BJ (cell line): ENCODE data around the gene CLCN4. TPM values are rescaled to one million over a fixed set of nuclear protein-coding genes. Genes with fewer than 3 reads are reported as not detected.

Experiments used
- CTCF ChIA-PET: fragments of 350-600 bp; formaldehyde crosslinking; extraction: SDS; loops from one replicate; lab custom pipeline; 2021; ENCODE audit warnings: antibody characterized with exemption, inconsistent platforms; lab: Yijun Ruan, JAX
- POLR2A ChIA-PET: fragments of 300-600 bp; sonication (Branson Sonifier 250); formaldehyde crosslinking; extraction: SDS; loops from one replicate; lab custom pipeline; 2021; ENCODE audit warnings: antibody characterized with exemption; lab: Charles Lee
- DNase-seq: peaks from one replicate; pipeline ENCODE4 v3.0.0-alpha.2; 2011; ENCODE audit warnings: low read depth
- H3K27me3 ChIP-seq: 2 replicates; pipeline ENCODE4 v1.6.0; 2011; ENCODE audit warnings: low read length; ENCODE audit not compliant: control insufficient read depth, insufficient read depth
- H3K36me3 ChIP-seq: 2 replicates; pipeline ENCODE4 v1.5.1; 2011; ENCODE audit warnings: low read length; ENCODE audit not compliant: control insufficient read depth, insufficient read depth
- H3K4me3 ChIP-seq: 2 replicates; pipeline ENCODE4 v1.5.1; 2011; ENCODE audit warnings: low read depth, mild to moderate bottlenecking, control low read depth, low read length
- CTCF ChIP-seq: IDR thresholded peaks from 2 replicates; pipeline ENCODE4 v1.5.1; 2011; ENCODE audit warnings: low read depth, mild to moderate bottlenecking, control low read depth, inconsistent platforms, low read length, moderate library complexity; ENCODE audit not compliant: insufficient read depth
- polyA plus RNA-seq: library from polyadenylated mRNA; depleted of rRNA; stranded (reverse); fragments of >200 nt; gene quantifications from 2 replicates; pipeline ENCODE4 v1.2.3, GENCODE V29; 2011

Gene CLCN4
- polyA plus RNA-seq, 1 experiment = 0.11 TPM

GRCh38 chrX:10237241-10237640, 80.5 kb downstream of the CLCN4 start:
- no peaks in the 10 kb centered on the region for H3K27me3 ChIP-seq
- CTCF ChIA-PET = interaction anchor here (0.6 kb wide), 1 partner anchor 361 kb away, joined by 3 read pairs; no protein-coding TSS in a partner anchor
- TF ChIP-seq CTCF = no peak

GRCh38 chrX:10239611-10240064, 82.9 kb downstream of the CLCN4 start:
- no peak for TF ChIP-seq CTCF
- ChIA-PET POLR2A (no interaction called here), CTCF (interaction anchor here (0.6 to 1.2 kb wide), 2 partner anchors 15 to 160 kb away, joined by 3 read pairs; no protein-coding TSS in a partner anchor)
- peak; percentile 57 for DNase-seq
- H3K27me3 ChIP-seq = no peaks in the 10 kb centered on the region
- no peaks in the 10 kb centered on the region for H3K36me3 ChIP-seq
- H3K4me3 ChIP-seq = no peak overlapping the region

More at GRCh38 chrX:10237241-10237640, 80.5 kb downstream of the CLCN4 start:
- Histone ChIP-seq H3K36me3 (no peaks in the 10 kb centered on the region), H3K4me3 (no peak overlapping the region)
- POLR2A ChIA-PET = no interaction called here
- no peak for DNase-seq

DNA sequence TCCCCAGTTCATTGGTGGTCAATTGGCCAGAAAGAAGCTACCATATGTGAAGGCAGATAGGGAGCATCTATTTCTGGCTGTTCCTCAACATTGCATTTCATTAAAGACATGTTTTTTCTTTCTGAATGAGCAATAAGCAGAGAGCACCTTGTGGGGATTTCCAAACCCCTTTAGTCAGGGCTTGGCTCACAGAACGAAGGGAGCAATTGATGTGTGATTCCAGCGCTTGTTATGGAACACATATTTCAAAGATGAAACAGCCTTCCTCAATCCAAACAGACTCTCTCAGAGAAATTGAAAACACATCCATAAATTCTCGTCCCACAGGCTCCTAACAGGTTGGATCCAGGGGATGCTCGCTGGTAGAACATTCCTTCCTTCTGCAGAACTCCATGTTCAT, 84.1 kb downstream of the CLCN4 start:
- H3K4me3 ChIP-seq = no peak overlapping the region
- H3K27me3 ChIP-seq = no peaks in the 10 kb centered on the region
- no peak for TF ChIP-seq CTCF
- ChIA-PET POLR2A (no interaction called here), CTCF (no interaction called here)
- DNase-seq = peak; percentile 64
- no peaks in the 10 kb centered on the region for H3K36me3 ChIP-seq

- Histone ChIP-seq H3K36me3 (no peaks in the 10 kb centered on the region), H3K27me3 (no peaks in the 10 kb centered on the region), H3K4me3 (no peak overlapping the region)
- DNase-seq = no peak
- ChIA-PET POLR2A (no interaction called here), CTCF (no interaction called here)
- TF ChIP-seq CTCF = no peak
These were observed 85.3 kb downstream of the CLCN4 start for GRCh38 chrX:10242026-10242425.

DNA sequence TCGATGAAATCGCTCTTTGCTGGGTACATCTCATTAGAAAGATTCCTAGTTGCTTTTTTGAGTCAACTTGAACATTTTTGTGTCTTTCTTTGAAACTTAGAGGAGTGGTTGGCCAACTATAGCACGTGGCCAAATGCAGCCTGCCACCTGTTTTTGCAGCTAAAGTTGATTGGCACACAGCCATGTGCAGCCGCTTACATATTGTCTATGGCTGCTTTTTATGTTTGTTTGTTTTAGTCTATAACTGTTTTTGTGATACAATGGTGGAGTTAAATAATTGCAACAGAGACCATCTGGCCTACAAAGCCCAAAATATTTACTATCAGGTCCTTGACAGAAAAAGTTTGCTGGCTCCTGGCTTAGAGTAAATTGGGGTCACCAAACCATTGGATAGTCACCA, 86.3 kb downstream of the CLCN4 start:
- H3K36me3 ChIP-seq = no peaks in the 10 kb centered on the region
- POLR2A ChIA-PET = no interaction called here
- no peak overlapping the region for H3K4me3 ChIP-seq
- TF ChIP-seq CTCF = no peak
- H3K27me3 ChIP-seq = no peaks in the 10 kb centered on the region
- CTCF ChIA-PET = no interaction called here
- no peak for DNase-seq
